CD8-positive, alpha-beta memory T cell (primary cell): ENCODE measurements around the gene MAGI2. TPM values are rescaled to one million over a fixed set of nuclear protein-coding genes. Genes with fewer than 3 reads are reported as not detected.

ENCODE experiments used
- CTCF ChIA-PET: fragments of 350-600 bp; sonication (Branson Sonifier 250); formaldehyde crosslinking; loops from one replicate; lab custom pipeline; 2021; ENCODE audit warnings: antibody characterized with exemption; lab: Charles Lee
- POLR2A ChIA-PET: fragments of 350-600 bp; sonication (Branson Sonifier 250); formaldehyde crosslinking; loops from one replicate; lab custom pipeline; 2021; ENCODE audit warnings: antibody characterized with exemption; lab: Charles Lee
- DNase-seq, 5 donors: peaks; one replicate each; pipeline versions ENCODE4 v3.0.0 to v3.0.0-alpha.2; 2020 to 2022; ENCODE audit warnings: mixed read lengths in 1 of 5
- H3K27ac ChIP-seq: one replicate; pipeline ENCODE4 v1.7.0; 2013; ENCODE audit warnings: low read depth, mild to moderate bottlenecking, low read length, moderate library complexity
- H3K27me3 ChIP-seq: 2 replicates; pipeline ENCODE4 v1.7.0; 2013; ENCODE audit warnings: low read length, mild to moderate bottlenecking; ENCODE audit not compliant: insufficient read depth, poor library complexity, severe bottlenecking
- H3K36me3 ChIP-seq: 2 replicates; pipeline ENCODE4 v1.7.0; 2013; ENCODE audit warnings: mild to moderate bottlenecking, low read length, moderate library complexity; ENCODE audit not compliant: insufficient read depth
- H3K4me1 ChIP-seq: 2 replicates; pipeline ENCODE4 v1.7.0; 2013; ENCODE audit warnings: mild to moderate bottlenecking, low read length, moderate library complexity; ENCODE audit not compliant: insufficient read depth
- H3K4me3 ChIP-seq: 2 replicates; pipeline ENCODE4 v1.7.0; 2013; ENCODE audit warnings: mild to moderate bottlenecking, low read length
- H3K9me3 ChIP-seq: 2 replicates; pipeline ENCODE4 v1.7.0; 2013; ENCODE audit warnings: mild to moderate bottlenecking, low read length
- H3K27ac Mint-ChIP-seq, 8 donors: one replicate each; pipeline ENCODE4 v1.8.0; 2020 to 2021; ENCODE audit warnings: mixed read lengths in 8 of 8, mild to moderate bottlenecking in 6 of 8, inconsistent platforms in 3 of 8, moderate library complexity in 3 of 8
- H3K27me3 Mint-ChIP-seq, 2 donors: one replicate each; pipeline ENCODE4 v1.8.0; 2020 to 2021; ENCODE audit warnings: mixed read lengths in 2 of 2, mild to moderate bottlenecking in 1 of 2, moderate library complexity in 1 of 2
- H3K36me3 Mint-ChIP-seq, 3 donors: one replicate each; pipeline ENCODE4 v1.8.0; 2020 to 2021; ENCODE audit warnings: mixed read lengths in 3 of 3, inconsistent platforms in 1 of 3, mild to moderate bottlenecking in 1 of 3
- H3K4me1 Mint-ChIP-seq, 3 donors: one replicate each; pipeline ENCODE4 v1.8.0; 2020 to 2021; ENCODE audit warnings: mixed read lengths in 3 of 3, inconsistent platforms in 1 of 3, mild to moderate bottlenecking in 1 of 3
- H3K4me3 Mint-ChIP-seq, 7 donors: one replicate each; pipeline ENCODE4 v1.8.0; 2020 to 2021; ENCODE audit warnings: mixed read lengths in 7 of 7, mild to moderate bottlenecking in 6 of 7, moderate library complexity in 4 of 7, inconsistent platforms in 2 of 7
- H3K9me3 Mint-ChIP-seq, 5 donors: one replicate each; pipeline ENCODE4 v1.8.0; 2020 to 2022; ENCODE audit warnings: mixed read lengths in 5 of 5, mild to moderate bottlenecking in 3 of 5, moderate library complexity in 2 of 5, inconsistent platforms in 1 of 5
- polyA plus RNA-seq: library from polyadenylated mRNA; unstranded; fragments of 300-500 nt; fragmentation: Illumina TruSeq; gene quantifications from one replicate; pipeline ENCODE4 v1.2.3, GENCODE V29; 2021
- total RNA-seq, 2 experiments: library from RNA; stranded (reverse); gene quantifications; one replicate each; pipeline ENCODE4 v1.2.3, GENCODE V29; 2021

MAGI2 gene
- total and polyA plus RNA-seq, 3 experiments from 2014 or later = 0.26 to 0.33 TPM; not detected in 1

GRCh38 chr7:78720066-78720465, 733.4 kb downstream of the MAGI2 start:
- CTCF ChIA-PET = no interaction called here

GRCh38 chr7:78718212-78718611, 735.3 kb downstream of the MAGI2 start:
- Histone ChIP-seq H3K27ac (no peak overlapping the region), H3K27me3 (no peaks in the 10 kb centered on the region), H3K4me3 (no peak overlapping the region), H3K36me3 (no peaks in the 10 kb centered on the region), H3K4me1 (no peaks in the 10 kb centered on the region), H3K9me3 (no peaks in the 10 kb centered on the region)
- Mint-ChIP-seq H3K4me3 (no peak overlapping the region), H3K9me3 (peaks cover 1 to 10% (median 3%) of the 10 kb centered on the region in 5 donors), H3K27ac (no peak overlapping the region), H3K36me3 (no peaks in the 10 kb centered on the region), H3K27me3 (no peaks in the 10 kb centered on the region), H3K4me1 (no peaks in the 10 kb centered on the region)
- CTCF ChIA-PET = no interaction called here
- POLR2A ChIA-PET = no interaction called here
- DNase-seq = no peak

More at GRCh38 chr7:78720066-78720465, 733.4 kb downstream of the MAGI2 start:
- Histone ChIP-seq H3K9me3 (no peaks in the 10 kb centered on the region), H3K27ac (no peak overlapping the region), H3K36me3 (no peaks in the 10 kb centered on the region), H3K27me3 (no peaks in the 10 kb centered on the region), H3K4me1 (no peaks in the 10 kb centered on the region), H3K4me3 (no peak overlapping the region)
- POLR2A ChIA-PET = no interaction called here
- Mint-ChIP-seq H3K9me3 (peaks cover 0 to 15% (median 3%) of the 10 kb centered on the region in 5 donors), H3K27me3 (no peaks in the 10 kb centered on the region), H3K4me3 (no peak overlapping the region), H3K27ac (no peak overlapping the region), H3K4me1 (no peaks in the 10 kb centered on the region), H3K36me3 (no peaks in the 10 kb centered on the region)
- no peak for DNase-seq

GRCh38 chr7:78716876-78717275, 736.6 kb downstream of the MAGI2 start:
- ChIA-PET POLR2A (no interaction called here), CTCF (no interaction called here)
- H3K4me1 ChIP-seq = no peaks in the 10 kb centered on the region
- Mint-ChIP-seq H3K36me3 (no peaks in the 10 kb centered on the region), H3K27me3 (no peaks in the 10 kb centered on the region), H3K4me3 (no peak overlapping the region), H3K27ac (no peak overlapping the region), H3K4me1 (no peaks in the 10 kb centered on the region), H3K9me3 (peaks cover 1 to 15% (median 3%) of the 10 kb centered on the region in 5 donors)
- no peaks in the 10 kb centered on the region for H3K36me3 ChIP-seq
- H3K27me3 ChIP-seq = no peaks in the 10 kb centered on the region
- DNase-seq = no peak
- H3K4me3 ChIP-seq = no peak overlapping the region
- H3K9me3 ChIP-seq = no peaks in the 10 kb centered on the region
- H3K27ac ChIP-seq = no peak overlapping the region

- no peaks in the 10 kb centered on the region for H3K27me3 ChIP-seq
- Mint-ChIP-seq H3K4me1 (no peaks in the 10 kb centered on the region), H3K27me3 (no peaks in the 10 kb centered on the region), H3K9me3 (peaks cover 1 to 14% (median 7%) of the 10 kb centered on the region in 5 donors), H3K4me3 (no peak overlapping the region), H3K36me3 (no peaks in the 10 kb centered on the region), H3K27ac (no peak overlapping the region)
- H3K4me1 ChIP-seq = no peaks in the 10 kb centered on the region
- DNase-seq = no peak
- H3K36me3 ChIP-seq = no peaks in the 10 kb centered on the region
- no peak overlapping the region for H3K4me3 ChIP-seq
- no peak overlapping the region for H3K27ac ChIP-seq
- no peaks in the 10 kb centered on the region for H3K9me3 ChIP-seq
- CTCF ChIA-PET = no interaction called here
- POLR2A ChIA-PET = no interaction called here
Measured at GRCh38 chr7:78714356-78714755, 739.1 kb downstream of the MAGI2 start.

GRCh38 chr7:78712111-78712510, 741.4 kb downstream of the MAGI2 start:
- DNase-seq = no peak
- no peaks in the 10 kb centered on the region for H3K4me1 Mint-ChIP-seq
- H3K27ac ChIP-seq = no peak overlapping the region

GRCh38 chr7:78709658-78710057, 743.8 kb downstream of the MAGI2 start:
- H3K4me1 Mint-ChIP-seq = no peaks in the 10 kb centered on the region
- no peak overlapping the region for H3K27ac Mint-ChIP-seq
- H3K4me1 ChIP-seq = no peaks in the 10 kb centered on the region
- H3K27me3 ChIP-seq = no peaks in the 10 kb centered on the region
- H3K27ac ChIP-seq = no peak overlapping the region
- no peaks in the 10 kb centered on the region for H3K36me3 Mint-ChIP-seq
- no peak overlapping the region for H3K4me3 Mint-ChIP-seq
- peaks cover 2 to 31% (median 3%) of the 10 kb centered on the region in 5 donors for H3K9me3 Mint-ChIP-seq
- CTCF ChIA-PET = no interaction called here
- no peak overlapping the region for H3K4me3 ChIP-seq
- no peak for DNase-seq
- POLR2A ChIA-PET = no interaction called here
- no peaks in the 10 kb centered on the region for H3K27me3 Mint-ChIP-seq
- no peaks in the 10 kb centered on the region for H3K36me3 ChIP-seq
- no peaks in the 10 kb centered on the region for H3K9me3 ChIP-seq

More at GRCh38 chr7:78712111-78712510, 741.4 kb downstream of the MAGI2 start:
- H3K36me3 ChIP-seq = no peaks in the 10 kb centered on the region
- no peak overlapping the region for H3K4me3 ChIP-seq
- Mint-ChIP-seq H3K9me3 (peaks cover 1 to 25% (median 6%) of the 10 kb centered on the region in 5 donors), H3K36me3 (no peaks in the 10 kb centered on the region), H3K27ac (no peak overlapping the region), H3K27me3 (no peaks in the 10 kb centered on the region), H3K4me3 (no peak overlapping the region)
- ChIA-PET CTCF (no interaction called here), POLR2A (no interaction called here)
- no peaks in the 10 kb centered on the region for H3K9me3 ChIP-seq
- H3K4me1 ChIP-seq = no peaks in the 10 kb centered on the region
- H3K27me3 ChIP-seq = no peaks in the 10 kb centered on the region

- H3K4me3 Mint-ChIP-seq = no peak overlapping the region
- no peaks in the 10 kb centered on the region for H3K4me1 Mint-ChIP-seq
- Histone ChIP-seq H3K36me3 (no peaks in the 10 kb centered on the region), H3K27me3 (no peaks in the 10 kb centered on the region), H3K4me1 (no peaks in the 10 kb centered on the region), H3K27ac (no peak overlapping the region), H3K4me3 (no peak overlapping the region), H3K9me3 (no peaks in the 10 kb centered on the region)
- POLR2A ChIA-PET = no interaction called here
- no peak overlapping the region for H3K27ac Mint-ChIP-seq
- H3K27me3 Mint-ChIP-seq = no peaks in the 10 kb centered on the region
- CTCF ChIA-PET = no interaction called here
- peaks cover 0 to 29% (median 5%) of the 10 kb centered on the region in 5 donors for H3K9me3 Mint-ChIP-seq
- no peak for DNase-seq
- no peaks in the 10 kb centered on the region for H3K36me3 Mint-ChIP-seq
Measured at GRCh38 chr7:78704504-78704903, 749.0 kb downstream of the MAGI2 start.

- Mint-ChIP-seq H3K27ac (no peak overlapping the region), H3K4me3 (no peak overlapping the region), H3K4me1 (no peaks in the 10 kb centered on the region), H3K36me3 (no peaks in the 10 kb centered on the region), H3K9me3 (peaks cover 0 to 28% (median 3%) of the 10 kb centered on the region in 5 donors), H3K27me3 (no peaks in the 10 kb centered on the region)
- ChIA-PET POLR2A (no interaction called here), CTCF (no interaction called here)
- H3K9me3 ChIP-seq = no peaks in the 10 kb centered on the region
- H3K36me3 ChIP-seq = no peaks in the 10 kb centered on the region
- H3K27ac ChIP-seq = no peak overlapping the region
- no peaks in the 10 kb centered on the region for H3K27me3 ChIP-seq
- no peak for DNase-seq
- H3K4me1 ChIP-seq = no peaks in the 10 kb centered on the region
- H3K4me3 ChIP-seq = no peak overlapping the region
Measured at GRCh38 chr7:78703391-78703790, 750.1 kb downstream of the MAGI2 start.

- Histone ChIP-seq H3K4me3 (no peak overlapping the region), H3K4me1 (no peaks in the 10 kb centered on the region), H3K9me3 (no peaks in the 10 kb centered on the region), H3K36me3 (no peaks in the 10 kb centered on the region), H3K27ac (no peak overlapping the region), H3K27me3 (no peaks in the 10 kb centered on the region)
- H3K27ac Mint-ChIP-seq = no peak overlapping the region
- H3K27me3 Mint-ChIP-seq = no peaks in the 10 kb centered on the region
- H3K4me1 Mint-ChIP-seq = no peaks in the 10 kb centered on the region
- peaks cover 0 to 23% (median 3%) of the 10 kb centered on the region in 5 donors for H3K9me3 Mint-ChIP-seq
- H3K4me3 Mint-ChIP-seq = no peak overlapping the region
- CTCF ChIA-PET = no interaction called here
- DNase-seq = no peak
- no peaks in the 10 kb centered on the region for H3K36me3 Mint-ChIP-seq
- POLR2A ChIA-PET = no interaction called here
Measured at GRCh38 chr7:78702770-78703169, 750.7 kb downstream of the MAGI2 start.
